ENCODE results near the gene ING3. TPM values are rescaled to one million over a fixed set of nuclear protein-coding genes. Genes with fewer than 3 reads are reported as not detected.

Gene ING3
- total and polyA plus RNA-seq, 2 donors (not counting 3 experiments of a cell fraction or from before 2014, with no cell fraction given): 8.7 to 19.6 TPM

DNA sequence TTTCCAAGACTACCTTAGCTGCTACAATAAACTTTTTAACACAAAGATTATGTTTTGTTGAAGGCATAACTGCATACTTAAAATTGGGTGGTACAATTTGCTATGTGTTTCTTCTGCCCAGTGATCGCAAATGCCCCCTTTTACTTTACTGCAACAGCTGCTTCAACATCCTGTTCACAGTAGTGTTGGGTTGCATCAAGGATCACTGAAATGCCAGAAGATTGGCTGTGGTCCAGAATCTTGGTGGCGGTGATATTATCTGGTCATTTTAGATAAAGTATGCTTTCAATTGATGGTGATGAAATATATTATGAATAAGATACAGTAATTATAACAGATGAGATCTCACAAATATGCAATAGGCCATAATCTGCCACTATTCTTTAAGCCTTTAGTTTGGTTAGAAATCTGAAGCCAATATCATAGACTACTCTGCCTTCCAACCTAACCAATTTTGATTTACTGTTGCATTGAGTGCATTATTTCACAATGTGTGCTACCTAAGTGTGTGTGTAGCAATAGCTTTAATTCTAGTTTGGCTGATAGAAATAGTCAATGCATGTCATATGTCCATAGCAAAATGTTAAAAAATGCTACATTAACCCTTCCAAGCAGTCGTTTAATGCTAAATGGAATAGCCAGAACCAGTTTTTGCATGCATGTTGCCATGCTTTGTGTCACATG lies 29.8 kb upstream of the ING3 start:
- Histone ChIP-seq H4K20me1 (replicated peaks; ENCODE audit: control insufficient read depth, extremely low read depth, insufficient read depth, low read length) (no peaks in the 10 kb centered on the region), H3K4me1 (ENCODE audit: control insufficient read depth, extremely low read depth, insufficient read depth, low read length) (no peaks in the 10 kb centered on the region), H2AFZ (ENCODE audit: low read depth, low read length) (no peak overlapping the region), H3K36me3 (ENCODE audit: control insufficient read depth in 2 of 2, extremely low read depth in 1 of 2, insufficient read depth in 2 of 2, low read length in 2 of 2) (no peaks in the 10 kb centered on the region), H3K9me3 (replicated peaks; ENCODE audit: control insufficient read depth, insufficient read depth, low read length) (no peaks in the 10 kb centered on the region), H3K4me3 (replicated peaks in 1 of 3; ENCODE audit: insufficient read depth in 1 of 3, low read depth in 1 of 3, low read length in 3 of 3) (no peak overlapping the region), H3K9ac (replicated peaks; ENCODE audit: extremely low read depth, insufficient read depth, low read length) (no peak overlapping the region), H3K4me2 (ENCODE audit: insufficient read depth, low read length) (no peak overlapping the region), H3K79me2 (ENCODE audit: control insufficient read depth, insufficient read depth, low read length) (no peaks in the 10 kb centered on the region), H3K27me3 (ENCODE audit: control insufficient read depth in 2 of 2, insufficient read depth in 2 of 2, low read length in 2 of 2) (no peaks in the 10 kb centered on the region), H3K9me1 (replicated peaks; ENCODE audit: control insufficient read depth, extremely low read depth, insufficient read depth, low read length) (no peaks in the 10 kb centered on the region), H3K27ac (ENCODE audit: insufficient read depth, low read depth, low read length) (no peak overlapping the region)
- CTCF ChIA-PET: no interaction called here
- no TSS peak for BruUV-seq (replicated peaks)
- DNase-seq (ENCODE audit: low read depth, low spot score) (no peak), FAIRE-seq (no peak)
- dilution Hi-C loops (cut with MboI; ENCODE audit: extremely low pct_ligation_motif_present, low sequenced_read_pairs): no loop called here
- TF ChIP-seq EZH2 (IDR thresholded peaks at IDR 0.05; ENCODE audit: borderline replicate concordance, low read depth, low read length, severe bottlenecking) (no peak), POLR2A (IDR thresholded peaks at IDR 0.05; ENCODE audit: low read depth, low read length) (no peak), GATA2 (IDR thresholded peaks at IDR 0.05; ENCODE audit: insufficient read depth, insufficient read length, low read depth, low read length) (no peak), JUN (IDR thresholded peaks at IDR 0.05; ENCODE audit: borderline replicate concordance, insufficient read depth, insufficient read length, low read depth) (no peak)
- TF ChIP-seq, protein P1, sequence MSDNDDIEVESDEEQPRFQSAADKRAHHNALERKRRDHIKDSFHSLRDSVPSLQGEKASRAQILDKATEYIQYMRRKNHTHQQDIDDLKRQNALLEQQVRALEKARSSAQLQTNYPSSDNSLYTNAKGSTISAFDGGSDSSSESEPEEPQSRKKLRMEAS (IDR thresholded peaks at IDR 0.05; ENCODE audit: insufficient read depth, insufficient read length): no peak
- intact Hi-C loops (cut with micrococcal nuclease): no loop called here
- POLR2A ChIA-PET: no interaction called here

DNA sequence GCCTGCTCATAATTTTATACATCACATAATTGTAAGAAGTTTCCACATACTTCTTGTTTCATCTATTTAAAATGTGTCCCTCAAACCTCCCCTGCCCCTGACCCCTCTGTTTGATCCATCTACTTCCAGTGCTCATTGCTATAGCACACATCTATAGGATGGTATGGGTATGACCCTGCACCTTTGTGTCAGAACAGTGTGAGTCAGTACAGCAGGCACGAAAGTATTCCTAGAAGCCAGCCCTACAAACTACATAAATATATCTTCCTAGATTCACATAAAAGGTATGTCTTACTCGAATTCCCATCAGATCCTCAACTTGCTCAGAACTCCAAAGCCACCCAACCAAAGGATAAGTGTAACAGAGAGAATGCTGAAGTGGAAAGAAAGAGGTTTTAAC lies 25.7 kb upstream of the ING3 start:
- no peak for DNase-seq (ENCODE audit: low read depth, low spot score)
- CTCF ChIA-PET: no interaction called here
- Histone ChIP-seq H4K20me1 (replicated peaks; ENCODE audit: control insufficient read depth, extremely low read depth, insufficient read depth, low read length) (no peaks in the 10 kb centered on the region), H3K36me3 (ENCODE audit: control insufficient read depth in 2 of 2, extremely low read depth in 1 of 2, insufficient read depth in 2 of 2, low read length in 2 of 2) (no peaks in the 10 kb centered on the region), H3K79me2 (ENCODE audit: control insufficient read depth, insufficient read depth, low read length) (no peaks in the 10 kb centered on the region), H3K9me3 (replicated peaks; ENCODE audit: control insufficient read depth, insufficient read depth, low read length) (no peaks in the 10 kb centered on the region), H3K9ac (replicated peaks; ENCODE audit: extremely low read depth, insufficient read depth, low read length) (no peak overlapping the region), H3K27ac (ENCODE audit: insufficient read depth, low read depth, low read length) (no peak overlapping the region), H3K9me1 (replicated peaks; ENCODE audit: control insufficient read depth, extremely low read depth, insufficient read depth, low read length) (no peaks in the 10 kb centered on the region), H3K4me1 (ENCODE audit: control insufficient read depth, extremely low read depth, insufficient read depth, low read length) (peaks cover 8% of the 10 kb centered on the region), H3K4me2 (ENCODE audit: insufficient read depth, low read length) (no peak overlapping the region), H3K27me3 (ENCODE audit: control insufficient read depth in 2 of 2, insufficient read depth in 2 of 2, low read length in 2 of 2) (no peaks in the 10 kb centered on the region), H2AFZ (ENCODE audit: low read depth, low read length) (no peak overlapping the region), H3K4me3 (replicated peaks in 1 of 3; ENCODE audit: insufficient read depth in 1 of 3, low read depth in 1 of 3, low read length in 3 of 3) (no peak overlapping the region)
- intact Hi-C loops (cut with micrococcal nuclease) (no loop called here), dilution Hi-C loops (cut with MboI; ENCODE audit: extremely low pct_ligation_motif_present, low sequenced_read_pairs) (no loop called here)
- FAIRE-seq: no peak
- TF ChIP-seq FOS (IDR thresholded peaks at IDR 0.05; ENCODE audit: borderline replicate concordance, insufficient read depth, low read length) (no peak), GATA2 (IDR thresholded peaks at IDR 0.05; ENCODE audit: insufficient read depth, insufficient read length, low read depth, low read length) (no peak), POLR2A (IDR thresholded peaks at IDR 0.05; ENCODE audit: low read depth, low read length) (no peak), POLR2AphosphoS5 (IDR thresholded peaks at IDR 0.05; ENCODE audit: insufficient read depth, low read depth, low read length) (no peak), JUN (IDR thresholded peaks at IDR 0.05; ENCODE audit: borderline replicate concordance, insufficient read depth, insufficient read length, low read depth) (no peak), EZH2 (IDR thresholded peaks at IDR 0.05; ENCODE audit: borderline replicate concordance, low read depth, low read length, severe bottlenecking) (no peak), MYC (IDR thresholded peaks at IDR 0.05; ENCODE audit: low read depth, low read length) (no peak)
- TF ChIP-seq, protein P1 (IDR thresholded peaks at IDR 0.05; ENCODE audit: insufficient read depth, insufficient read length): no peak
- TF ChIP-seq, protein P2, sequence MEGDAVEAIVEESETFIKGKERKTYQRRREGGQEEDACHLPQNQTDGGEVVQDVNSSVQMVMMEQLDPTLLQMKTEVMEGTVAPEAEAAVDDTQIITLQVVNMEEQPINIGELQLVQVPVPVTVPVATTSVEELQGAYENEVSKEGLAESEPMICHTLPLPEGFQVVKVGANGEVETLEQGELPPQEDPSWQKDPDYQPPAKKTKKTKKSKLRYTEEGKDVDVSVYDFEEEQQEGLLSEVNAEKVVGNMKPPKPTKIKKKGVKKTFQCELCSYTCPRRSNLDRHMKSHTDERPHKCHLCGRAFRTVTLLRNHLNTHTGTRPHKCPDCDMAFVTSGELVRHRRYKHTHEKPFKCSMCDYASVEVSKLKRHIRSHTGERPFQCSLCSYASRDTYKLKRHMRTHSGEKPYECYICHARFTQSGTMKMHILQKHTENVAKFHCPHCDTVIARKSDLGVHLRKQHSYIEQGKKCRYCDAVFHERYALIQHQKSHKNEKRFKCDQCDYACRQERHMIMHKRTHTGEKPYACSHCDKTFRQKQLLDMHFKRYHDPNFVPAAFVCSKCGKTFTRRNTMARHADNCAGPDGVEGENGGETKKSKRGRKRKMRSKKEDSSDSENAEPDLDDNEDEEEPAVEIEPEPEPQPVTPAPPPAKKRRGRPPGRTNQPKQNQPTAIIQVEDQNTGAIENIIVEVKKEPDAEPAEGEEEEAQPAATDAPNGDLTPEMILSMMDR (IDR thresholded peaks at IDR 0.05; ENCODE audit: extremely low read depth in 1 of 2, insufficient read depth in 1 of 2, low read depth in 1 of 2, low read length in 2 of 2): no peak
- POLR2A ChIA-PET: no interaction called here
- BruUV-seq (replicated peaks): no TSS peak
